ENCODE data around the gene FMN1. TPM values are rescaled to one million over a fixed set of nuclear protein-coding genes. Genes with fewer than 3 reads are reported as not detected.

The FMN1 gene
- total RNA-seq, 1 experiment from 2014 or later, result 1.2 TPM

DNA sequence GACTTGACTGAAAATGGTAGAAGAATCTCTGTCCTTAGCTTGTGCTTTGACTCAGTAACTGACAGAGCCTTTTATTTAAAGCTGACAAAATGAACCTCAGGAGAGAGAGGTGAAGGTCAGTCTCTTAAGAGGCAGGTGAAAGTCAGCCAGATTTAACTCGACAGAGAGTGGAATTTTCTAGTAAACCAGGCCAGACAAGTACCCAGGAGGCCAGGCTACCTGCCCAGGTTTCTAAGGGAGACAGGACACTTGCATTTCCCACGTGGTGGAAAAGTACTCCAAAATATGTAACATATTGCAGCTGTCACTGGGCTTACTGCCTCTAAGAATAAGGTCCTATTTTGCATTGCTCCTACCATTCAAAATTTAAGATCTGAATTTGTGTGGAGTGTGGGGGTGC lies 167.9 kb downstream of the FMN1 start:
- POLR2A ChIA-PET, result interaction anchor here (1.5 to 2.0 kb wide), 2 partner anchors 11 to 13 kb away, joined by 3 to 6 read pairs; no protein-coding TSS in a partner anchor
- BruUV-seq (replicated peaks), result no TSS peak
- intact Hi-C loops (cut with micrococcal nuclease), result no loop called here
- Mint-ChIP-seq H3K9me3 (ENCODE audit: unreplicated experiment) (no peaks in the 10 kb centered on the region), H3K4me1 (ENCODE audit: insufficient read depth, unreplicated experiment) (peaks cover 10% of the 10 kb centered on the region), H3K27ac (ENCODE audit: low read depth, unreplicated experiment) (no peak overlapping the region), H3K36me3 (ENCODE audit: insufficient read depth, unreplicated experiment) (no peaks in the 10 kb centered on the region), H3K4me3 (ENCODE audit: unreplicated experiment) (no peak overlapping the region), H3K27me3 (ENCODE audit: insufficient read depth, unreplicated experiment) (no peaks in the 10 kb centered on the region)
- no peak for DNase-seq (ENCODE audit: unreplicated experiment)
- TF ChIP-seq, protein P1, sequence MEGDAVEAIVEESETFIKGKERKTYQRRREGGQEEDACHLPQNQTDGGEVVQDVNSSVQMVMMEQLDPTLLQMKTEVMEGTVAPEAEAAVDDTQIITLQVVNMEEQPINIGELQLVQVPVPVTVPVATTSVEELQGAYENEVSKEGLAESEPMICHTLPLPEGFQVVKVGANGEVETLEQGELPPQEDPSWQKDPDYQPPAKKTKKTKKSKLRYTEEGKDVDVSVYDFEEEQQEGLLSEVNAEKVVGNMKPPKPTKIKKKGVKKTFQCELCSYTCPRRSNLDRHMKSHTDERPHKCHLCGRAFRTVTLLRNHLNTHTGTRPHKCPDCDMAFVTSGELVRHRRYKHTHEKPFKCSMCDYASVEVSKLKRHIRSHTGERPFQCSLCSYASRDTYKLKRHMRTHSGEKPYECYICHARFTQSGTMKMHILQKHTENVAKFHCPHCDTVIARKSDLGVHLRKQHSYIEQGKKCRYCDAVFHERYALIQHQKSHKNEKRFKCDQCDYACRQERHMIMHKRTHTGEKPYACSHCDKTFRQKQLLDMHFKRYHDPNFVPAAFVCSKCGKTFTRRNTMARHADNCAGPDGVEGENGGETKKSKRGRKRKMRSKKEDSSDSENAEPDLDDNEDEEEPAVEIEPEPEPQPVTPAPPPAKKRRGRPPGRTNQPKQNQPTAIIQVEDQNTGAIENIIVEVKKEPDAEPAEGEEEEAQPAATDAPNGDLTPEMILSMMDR (IDR thresholded peaks at IDR 0.05; ENCODE audit: unreplicated experiment), result no peak
- CTCF ChIA-PET, result interaction anchor here (0.6 to 4.4 kb wide), 4 partner anchors 13 to 107 kb away, joined by 3 to 25 read pairs (median 4); no protein-coding TSS in a partner anchor

DNA sequence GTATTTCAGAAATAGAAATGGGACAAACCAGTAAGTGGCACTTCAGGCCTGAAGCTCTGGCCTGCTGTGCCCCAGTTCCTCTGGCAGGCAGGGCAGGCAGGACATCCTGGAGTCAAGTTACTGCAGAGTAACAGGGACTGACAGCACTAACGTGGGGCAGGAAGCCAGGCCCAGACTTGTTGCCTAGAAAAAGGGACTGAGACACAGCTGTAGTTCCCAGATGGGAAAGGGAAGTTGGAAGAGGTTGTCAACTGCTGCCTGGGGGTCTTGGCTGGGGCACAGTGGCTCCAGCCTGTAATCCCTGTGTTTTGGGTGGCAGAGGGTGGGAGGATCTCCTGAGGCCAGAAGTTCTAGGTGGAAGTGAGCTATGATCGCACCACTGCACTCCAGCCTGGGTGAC lies 171.9 kb downstream of the FMN1 start:
- Mint-ChIP-seq H3K9me3 (ENCODE audit: unreplicated experiment) (no peaks in the 10 kb centered on the region), H3K36me3 (ENCODE audit: insufficient read depth, unreplicated experiment) (no peaks in the 10 kb centered on the region), H3K27ac (ENCODE audit: low read depth, unreplicated experiment) (peak overlapping the region; percentile 85), H3K27me3 (ENCODE audit: insufficient read depth, unreplicated experiment) (no peaks in the 10 kb centered on the region), H3K4me1 (ENCODE audit: insufficient read depth, unreplicated experiment) (peaks cover 10% of the 10 kb centered on the region), H3K4me3 (ENCODE audit: unreplicated experiment) (peak overlapping the region; percentile 26)
- TF ChIP-seq, protein P1 (IDR thresholded peaks at IDR 0.05; ENCODE audit: unreplicated experiment), result no peak
- peak; percentile 62 for DNase-seq (ENCODE audit: unreplicated experiment)
- intact Hi-C loops (cut with micrococcal nuclease), result loop anchor here (2.0 kb wide), 2 partner anchors 52 to 64 kb away; no protein-coding TSS in a partner anchor
- ChIA-PET POLR2A (interaction anchor here (1.3 to 2.0 kb wide), 3 partner anchors 8 to 110 kb away, joined by 3 to 10 read pairs (median 4); no protein-coding TSS in a partner anchor), CTCF (interaction anchor here (0.6 to 7.4 kb wide), 38 partner anchors 8 to 1218 kb away, joined by 3 to 108 read pairs (median 4); no protein-coding TSS in a partner anchor)
- BruUV-seq (replicated peaks), result no TSS peak

DNA sequence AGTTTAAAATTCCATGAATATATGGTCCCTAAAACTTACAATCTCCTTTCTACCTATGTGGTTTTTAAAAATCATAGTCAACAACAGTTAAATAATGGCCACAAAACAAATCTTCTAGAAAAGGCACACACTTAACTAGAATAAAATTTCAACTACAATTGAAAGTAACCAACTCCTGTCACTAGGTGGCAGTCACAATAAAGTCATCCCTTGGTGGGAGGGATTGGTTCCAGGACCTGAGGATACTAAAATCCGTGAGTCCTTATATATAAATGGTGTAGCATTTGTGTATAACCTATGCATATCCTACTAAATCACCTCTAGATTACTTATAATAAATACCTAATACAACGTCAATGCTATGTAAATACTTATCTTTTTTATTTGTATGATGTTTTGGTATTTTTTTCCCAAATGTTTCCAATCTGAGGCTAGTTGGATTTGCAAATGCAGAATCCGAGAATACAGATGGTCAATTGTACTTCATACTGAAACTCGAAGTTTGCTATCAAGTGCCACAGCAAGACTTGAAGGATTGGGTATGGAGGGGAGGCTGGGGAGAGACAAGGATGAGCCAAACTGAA lies 172.6 kb downstream of the FMN1 start:
- BruUV-seq (replicated peaks), result no TSS peak
- CTCF ChIA-PET, result interaction anchor here (0.6 to 7.4 kb wide), 41 partner anchors 7 to 1074 kb away, joined by 3 to 108 read pairs (median 4); no protein-coding TSS in a partner anchor
- peaks cover 10% of the 10 kb centered on the region for H3K4me1 Mint-ChIP-seq (ENCODE audit: insufficient read depth, unreplicated experiment)
- H3K4me3 Mint-ChIP-seq (ENCODE audit: unreplicated experiment), result no peak overlapping the region
- H3K36me3 Mint-ChIP-seq (ENCODE audit: insufficient read depth, unreplicated experiment), result no peaks in the 10 kb centered on the region
- intact Hi-C loops (cut with micrococcal nuclease), result loop anchor here (1.0 to 2.0 kb wide), 3 partner anchors 53 to 110 kb away; no protein-coding TSS in a partner anchor
- no peaks in the 10 kb centered on the region for H3K9me3 Mint-ChIP-seq (ENCODE audit: unreplicated experiment)
- POLR2A ChIA-PET, result interaction anchor here (1.3 to 2.0 kb wide), 3 partner anchors 9 to 111 kb away, joined by 3 to 10 read pairs (median 5); no protein-coding TSS in a partner anchor
- no peaks in the 10 kb centered on the region for H3K27me3 Mint-ChIP-seq (ENCODE audit: insufficient read depth, unreplicated experiment)
- TF ChIP-seq, protein P1 (IDR thresholded peaks at IDR 0.05; ENCODE audit: unreplicated experiment), result peak; percentile 43
- peak; percentile 76 for DNase-seq (ENCODE audit: unreplicated experiment)
- H3K27ac Mint-ChIP-seq (ENCODE audit: low read depth, unreplicated experiment), result peak overlapping the region; percentile 85

DNA sequence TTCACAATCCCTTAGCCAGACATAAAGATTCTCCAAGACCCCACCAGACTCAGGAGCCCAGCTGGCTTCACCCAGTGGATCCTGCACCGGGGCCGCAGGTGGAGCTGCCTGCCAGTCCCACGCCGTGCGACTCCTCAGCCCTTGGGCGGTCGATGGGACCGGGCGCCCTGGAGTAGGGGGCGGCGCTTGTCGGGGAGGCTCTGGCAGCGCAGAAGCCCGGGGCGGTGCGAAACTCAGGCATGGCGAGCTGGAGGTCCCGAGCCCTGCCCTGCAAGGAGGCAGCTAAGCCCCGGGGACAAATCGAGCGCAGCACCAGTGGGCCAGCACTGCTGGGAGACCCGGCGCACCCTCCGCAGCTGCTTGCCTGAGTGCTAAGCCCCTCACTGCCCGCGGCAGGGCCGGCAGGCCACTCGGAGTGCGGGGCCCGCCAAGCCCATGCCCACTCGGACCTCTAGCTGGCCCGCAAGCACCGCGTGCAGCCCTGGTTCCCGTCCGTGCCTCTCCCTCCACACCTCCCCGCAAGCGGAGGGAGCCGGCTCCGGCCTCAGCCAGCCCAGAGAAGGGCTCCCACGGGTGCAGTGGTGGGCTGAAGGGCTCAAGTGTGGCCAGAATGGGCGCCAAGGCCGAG lies 175.0 kb downstream of the FMN1 start:
- Mint-ChIP-seq H3K4me1 (ENCODE audit: insufficient read depth, unreplicated experiment) (peaks cover 10% of the 10 kb centered on the region), H3K4me3 (ENCODE audit: unreplicated experiment) (no peak overlapping the region), H3K9me3 (ENCODE audit: unreplicated experiment) (no peaks in the 10 kb centered on the region), H3K27me3 (ENCODE audit: insufficient read depth, unreplicated experiment) (no peaks in the 10 kb centered on the region), H3K27ac (ENCODE audit: low read depth, unreplicated experiment) (no peak overlapping the region), H3K36me3 (ENCODE audit: insufficient read depth, unreplicated experiment) (no peaks in the 10 kb centered on the region)
- DNase-seq (ENCODE audit: unreplicated experiment), result no peak
- BruUV-seq (replicated peaks), result no TSS peak
- TF ChIP-seq, protein P1 (IDR thresholded peaks at IDR 0.05; ENCODE audit: unreplicated experiment), result no peak
- intact Hi-C loops (cut with micrococcal nuclease), result no loop called here
- CTCF ChIA-PET, result interaction anchor here (0.6 to 7.4 kb wide), 7 partner anchors 24 to 681 kb away, joined by 3 to 108 read pairs (median 4); no protein-coding TSS in a partner anchor
- POLR2A ChIA-PET, result no interaction called here

Measured in MCF 10A (cell line).